T-helper 9 cell (primary cell): ENCODE data around the gene TRAK1.

Experiments used
- DNase-seq: peaks from one replicate; pipeline ENCODE4 v3.0.0-alpha.2; 2020

The TRAK1 gene

GRCh38 chr3:42068303-42069088, 22.7 kb upstream of the TRAK1 start:
- no peak for DNase-seq

GRCh38 chr3:42070089-42070488, 21.1 kb upstream of the TRAK1 start:
- no peak for DNase-seq

GRCh38 chr3:42070524-42070923, 20.6 kb upstream of the TRAK1 start:
- no peak for DNase-seq

GRCh38 chr3:42071904-42072812, 19.0 kb upstream of the TRAK1 start:
- DNase-seq: no peak

- DNase-seq: no peak
Measured at GRCh38 chr3:42072831-42073301, 18.3 kb upstream of the TRAK1 start.

GRCh38 chr3:42077785-42078184, 13.4 kb upstream of the TRAK1 start:
- no peak for DNase-seq

GRCh38 chr3:42078677-42079076, 12.5 kb upstream of the TRAK1 start:
- DNase-seq: no peak

GRCh38 chr3:42079701-42080452, 11.3 kb upstream of the TRAK1 start:
- DNase-seq: no peak

GRCh38 chr3:42080453-42080872, 10.7 kb upstream of the TRAK1 start:
- no peak for DNase-seq

GRCh38 chr3:42081838-42082473, 9.2 kb upstream of the TRAK1 start:
- DNase-seq: no peak

GRCh38 chr3:42084586-42084985, 6.6 kb upstream of the TRAK1 start:
- no peak for DNase-seq

GRCh38 chr3:42085641-42086376, 5.3 kb upstream of the TRAK1 start:
- no peak for DNase-seq

- DNase-seq: no peak
Measured at GRCh38 chr3:42088803-42089530, 2.2 kb upstream of the TRAK1 start.

GRCh38 chr3:42092006-42092405, 849 bp downstream of the TRAK1 start:
- DNase-seq: no peak

- DNase-seq: no peak
Measured at GRCh38 chr3:42094128-42094527, 3.0 kb downstream of the TRAK1 start.

GRCh38 chr3:42094691-42095391, 3.7 kb downstream of the TRAK1 start:
- DNase-seq: no peak

GRCh38 chr3:42095540-42095939, 4.4 kb downstream of the TRAK1 start:
- no peak for DNase-seq

- DNase-seq: no peak
Measured at GRCh38 chr3:42096796-42097565, 5.8 kb downstream of the TRAK1 start.

- DNase-seq: no peak
Measured at GRCh38 chr3:42097566-42097946, 6.4 kb downstream of the TRAK1 start.

GRCh38 chr3:42098171-42098570, 7.0 kb downstream of the TRAK1 start:
- no peak for DNase-seq
